D721Med (cell line): ENCODE data around the gene P2RY12.

ENCODE experiments used
- DNase-seq: peaks from one replicate; pipeline ENCODE4 v3.0.0; 2011; ENCODE audit warnings: low spot score; ENCODE audit not compliant: insufficient read length
- FAIRE-seq: peaks from 2 replicates; lab custom pipeline; 2011; peaks lifted over from hg19 to GRCh38; lab: Jason Lieb, UNC
- CTCF ChIP-seq: IDR thresholded peaks from 2 replicates; pipeline ENCODE4 v1.5.1; 2012; ENCODE audit warnings: mild to moderate bottlenecking, control low read depth; ENCODE audit not compliant: insufficient read depth; ENCODE audit errors: missing control alignments

The P2RY12 gene

GRCh38 chr3:151425627-151426340, 41.2 kb upstream of the P2RY12 start:
- no peak for TF ChIP-seq CTCF
- FAIRE-seq (no peak), DNase-seq (no peak)

- FAIRE-seq, result no peak
- TF ChIP-seq CTCF, result no peak
- DNase-seq, result no peak
These were observed 38.5 kb upstream of the P2RY12 start for GRCh38 chr3:151423091-151423490.

GRCh38 chr3:151421938-151422337, 37.4 kb upstream of the P2RY12 start:
- DNase-seq (no peak), FAIRE-seq (no peak)
- no peak for TF ChIP-seq CTCF

- no peak for TF ChIP-seq CTCF
These were observed 35.3 kb upstream of the P2RY12 start for GRCh38 chr3:151419806-151420205.

GRCh38 chr3:151415289-151415688, 30.7 kb upstream of the P2RY12 start:
- FAIRE-seq, result no peak
- TF ChIP-seq CTCF, result no peak

More at GRCh38 chr3:151419806-151420205, 35.3 kb upstream of the P2RY12 start:
- DNase-seq, result no peak
- FAIRE-seq, result no peak

GRCh38 chr3:151412989-151413388, 28.4 kb upstream of the P2RY12 start:
- TF ChIP-seq CTCF, result no peak
- DNase-seq, result no peak
- no peak for FAIRE-seq

More at GRCh38 chr3:151415289-151415688, 30.7 kb upstream of the P2RY12 start:
- DNase-seq, result no peak

- no peak for DNase-seq
- no peak for FAIRE-seq
These were observed 26.5 kb upstream of the P2RY12 start for GRCh38 chr3:151410891-151411559.

More at GRCh38 chr3:151410891-151411559, 26.5 kb upstream of the P2RY12 start:
- TF ChIP-seq CTCF, result no peak
